HFFc6 (cell line): Measurements from ENCODE around the gene FOS. TPM values are rescaled to one million over a fixed set of nuclear protein-coding genes. Genes with fewer than 3 reads are reported as not detected.

Source experiments
- DNase-seq: peaks from one replicate; pipeline ENCODE4 v3.0.0-alpha.2; 2018
- H3K27ac Mint-ChIP-seq: 2 replicates; pipeline ENCODE4 v1.8.0; 2020; ENCODE audit warnings: mild to moderate bottlenecking, mixed read lengths
- H3K27me3 Mint-ChIP-seq: 2 replicates; pipeline ENCODE4 v1.8.0; 2021; ENCODE audit warnings: mild to moderate bottlenecking, moderate library complexity, mixed read lengths; ENCODE audit not compliant: insufficient read depth
- H3K36me3 Mint-ChIP-seq: 2 replicates; pipeline ENCODE4 v1.8.0; 2021; ENCODE audit warnings: low read depth, mixed read lengths
- H3K4me1 Mint-ChIP-seq: 2 replicates; pipeline ENCODE4 v1.8.0; 2020; ENCODE audit warnings: low read depth, mixed read lengths
- H3K4me3 Mint-ChIP-seq: 2 replicates; pipeline ENCODE4 v1.8.0; 2020; ENCODE audit warnings: mild to moderate bottlenecking, moderate library complexity, mixed read lengths
- H3K9me3 Mint-ChIP-seq: 2 replicates; pipeline ENCODE4 v1.8.0; 2020; ENCODE audit warnings: mild to moderate bottlenecking, mixed read lengths
- CTCF ChIP-seq: fragments of 200-600 bp; sonication (generic); IDR thresholded peaks from 2 replicates; pipeline ENCODE4 v1.5.0; 2021; ENCODE audit warnings: antibody characterized with exemption, mild to moderate bottlenecking
- total RNA-seq, 6 experiments: library from RNA; stranded (reverse); fragmentation: NEBNext Ultra II Directional; extraction: Animal tissue kit (Norgen Biotek cat#: 25700); gene quantifications; 2 replicates in 1 of 6; 3 replicates in 5 of 6; pipeline ENCODE4 v1.2.3, GENCODE V29; 2021

The FOS gene
- total RNA-seq, 6 experiments from 2014 or later = 118 to 368 (median 342) TPM

DNA sequence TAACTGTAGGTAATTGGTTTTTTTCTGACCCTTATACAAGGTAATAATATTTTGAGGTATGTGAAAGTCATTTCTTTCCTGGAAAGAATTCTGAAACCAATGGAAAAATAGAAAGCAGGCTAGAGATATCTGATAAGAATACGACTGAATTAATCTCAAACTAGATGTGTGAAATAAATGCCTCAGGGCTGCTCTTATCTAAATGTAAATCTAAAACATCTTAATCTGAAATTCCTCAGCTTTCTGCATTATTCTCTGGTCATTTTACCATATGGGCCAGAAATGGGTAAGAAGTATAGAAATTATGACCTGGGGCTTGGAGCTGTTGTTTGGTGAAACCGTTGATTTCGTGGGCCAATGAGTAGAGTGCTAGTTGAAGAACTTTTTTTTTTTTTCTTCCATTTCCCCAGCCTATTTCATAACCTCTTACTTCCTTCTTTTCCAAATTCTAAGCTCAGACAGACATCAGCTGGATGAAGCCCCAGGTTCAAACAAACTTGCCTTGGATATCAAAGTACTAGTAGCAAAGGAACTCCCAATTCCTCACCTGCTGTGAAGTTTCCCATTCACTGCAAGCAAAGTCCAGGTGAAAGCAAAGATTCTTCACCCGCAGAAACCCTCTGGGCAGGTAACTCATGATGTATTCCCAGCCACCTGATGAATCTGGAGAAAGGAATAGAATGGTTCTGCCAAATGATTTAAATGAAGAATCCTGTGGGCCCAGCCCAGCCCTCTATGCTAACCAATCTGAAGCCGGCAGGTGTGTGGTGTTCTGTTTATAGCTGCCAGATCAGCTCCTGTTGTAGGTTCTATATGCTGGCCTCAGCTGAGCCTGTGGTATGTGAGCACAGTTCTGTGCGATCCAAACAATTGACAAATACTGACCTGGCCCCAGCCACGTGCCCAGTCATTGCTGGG, 9.7 kb upstream of the FOS start:
- Mint-ChIP-seq H3K27me3 (peaks cover 2% of the 10 kb centered on the region; the same call in 1 of the 2 replicates), H3K36me3 (no peaks in the 10 kb centered on the region), H3K4me3 (no peak overlapping the region), H3K27ac (no peak overlapping the region), H3K9me3 (no peaks in the 10 kb centered on the region), H3K4me1 (peaks cover 36% of the 10 kb centered on the region)
- DNase-seq = no peak
- TF ChIP-seq CTCF = no peak

GRCh38 chr14:75271514-75271913, 7.1 kb upstream of the FOS start:
- Mint-ChIP-seq H3K4me1 (peaks cover 42% of the 10 kb centered on the region), H3K9me3 (no peaks in the 10 kb centered on the region), H3K27me3 (peaks cover 3% of the 10 kb centered on the region), H3K4me3 (no peak overlapping the region), H3K36me3 (no peaks in the 10 kb centered on the region), H3K27ac (no peak overlapping the region)
- TF ChIP-seq CTCF = no peak
- no peak for DNase-seq

- H3K9me3 Mint-ChIP-seq = peaks cover 1% of the 10 kb centered on the region; the same call in 1 of the 2 replicates
- H3K4me3 Mint-ChIP-seq = peak overlapping the region; percentile 52
- peak; percentile 75 for DNase-seq
- peaks cover 38% of the 10 kb centered on the region for H3K4me1 Mint-ChIP-seq
- peak overlapping the region; percentile 80 for H3K27ac Mint-ChIP-seq
- no peak for TF ChIP-seq CTCF
- H3K36me3 Mint-ChIP-seq = no peaks in the 10 kb centered on the region
- H3K27me3 Mint-ChIP-seq = peaks cover 8% of the 10 kb centered on the region
Measured at GRCh38 chr14:75273272-75274049, 5.2 kb upstream of the FOS start.

- TF ChIP-seq CTCF = no peak
- Mint-ChIP-seq H3K36me3 (peaks cover 2% of the 10 kb centered on the region; the same call in 1 of the 2 replicates), H3K9me3 (peaks cover 10% of the 10 kb centered on the region), H3K4me1 (peaks cover 39% of the 10 kb centered on the region), H3K27me3 (peaks cover 15% of the 10 kb centered on the region), H3K27ac (peak overlapping the region; percentile 80), H3K4me3 (no peak overlapping the region)
- no peak for DNase-seq
Measured at GRCh38 chr14:75274050-75274898, 4.4 kb upstream of the FOS start.
